ENCODE measurements around the gene MOB3A.
"Not testable (repeated sequence)": the region's sequence is repeated elsewhere in the genome, so short reads cannot be mapped to it uniquely, and the experiment has no call there.

The MOB3A gene

DNA sequence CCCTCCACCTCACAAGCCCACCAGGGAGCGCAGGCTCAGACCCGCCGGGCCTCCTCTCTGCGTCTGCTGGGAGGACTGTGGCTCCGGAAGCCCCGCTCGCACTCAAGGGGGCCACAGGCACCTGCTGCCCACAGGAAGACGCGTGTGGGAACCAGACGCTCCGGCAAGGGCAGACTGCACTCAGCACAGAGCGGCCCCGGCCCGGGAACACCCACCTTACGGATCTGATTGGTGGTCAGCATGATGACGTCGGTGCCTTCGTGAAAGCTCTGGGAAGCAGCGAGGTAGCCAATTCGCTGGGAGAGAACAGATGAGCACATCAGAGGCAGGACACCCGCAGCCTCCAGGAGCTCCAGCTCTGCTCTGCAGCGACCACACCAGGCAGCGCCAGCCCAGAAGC lies 40.7 kb upstream of the MOB3A start:
- Histone ChIP-seq H3K9me3 (ENCODE audit: insufficient read depth, low read length) (no peaks in the 10 kb centered on the region), H3K36me3 (ENCODE audit: insufficient read depth, insufficient read length, low read length) (peaks cover 78% of the 10 kb centered on the region), H3K9ac (ENCODE audit: insufficient read length, low read depth) (no peak overlapping the region), H3K4me1 (ENCODE audit: insufficient read depth, insufficient read length) (peaks cover 14% of the 10 kb centered on the region), H3K4me3 (ENCODE audit: insufficient read length, low read depth) (no peak overlapping the region), H3K27me3 (ENCODE audit: insufficient read depth, insufficient read length) (no peaks in the 10 kb centered on the region)
- TF ChIP-seq ZNF274 (IDR thresholded peaks at IDR 0.05; ENCODE audit: low read depth, low read length) (no peak), SUZ12 (IDR thresholded peaks at IDR 0.05; ENCODE audit: extremely low read depth, insufficient read depth, insufficient read length) (no peak), YY1 (IDR thresholded peaks at IDR 0.05; ENCODE audit: insufficient read depth, insufficient read length) (no peak)
- no peak for DNase-seq (ENCODE audit: low read depth, low spot score)

DNA sequence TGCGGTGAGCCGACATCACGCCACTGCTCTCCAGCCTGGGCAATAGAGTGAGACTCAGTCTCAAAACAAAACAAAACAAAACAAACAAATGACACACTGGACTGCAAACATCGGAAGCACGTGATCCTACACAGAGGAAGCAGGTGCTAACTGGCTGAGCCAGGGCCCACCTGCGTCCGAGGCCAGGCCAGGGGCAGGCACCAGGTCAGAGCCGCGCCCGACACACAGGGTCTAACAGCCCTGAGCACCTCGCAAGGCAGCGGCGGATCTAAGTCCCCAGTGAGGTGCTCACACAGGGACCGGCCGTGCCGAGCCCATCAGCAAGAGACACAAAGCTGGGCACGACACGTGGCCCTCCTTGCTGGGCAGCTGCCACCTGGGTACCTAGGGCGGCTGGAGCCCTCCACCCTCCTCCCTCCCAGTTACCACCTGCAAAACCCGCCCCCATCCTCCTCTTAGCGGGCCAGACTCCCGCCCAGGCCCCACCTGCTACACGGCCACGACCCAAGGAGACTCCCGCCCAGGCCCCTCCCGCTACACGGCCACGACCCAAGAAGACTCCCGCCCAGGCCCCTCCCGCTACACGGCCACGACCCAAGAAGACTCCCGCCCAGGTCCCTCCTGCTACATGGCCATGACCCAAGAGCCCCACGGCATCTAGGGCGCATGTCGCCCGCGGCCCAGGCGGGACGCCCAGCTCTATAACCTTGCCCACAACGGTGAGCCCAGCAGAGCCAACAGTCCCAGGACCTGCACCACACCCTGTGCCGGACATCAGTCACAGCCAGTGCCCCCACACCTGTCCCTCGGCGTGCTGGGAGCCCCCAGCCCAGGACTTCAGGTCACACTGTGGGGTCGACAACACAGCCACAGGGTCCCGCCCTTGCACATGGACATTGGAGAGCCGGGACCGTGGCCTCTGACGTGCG lies 39.6 kb upstream of the MOB3A start:
- DNase-seq (ENCODE audit: low read depth, low spot score) = no peak
- no peaks in the 10 kb centered on the region for H3K9me3 ChIP-seq (ENCODE audit: insufficient read depth, low read length)
- H3K4me3 ChIP-seq (ENCODE audit: insufficient read length, low read depth) = no peak overlapping the region
- no peak for TF ChIP-seq SUZ12 (IDR thresholded peaks at IDR 0.05; ENCODE audit: extremely low read depth, insufficient read depth, insufficient read length)
- no peak for TF ChIP-seq YY1 (IDR thresholded peaks at IDR 0.05; ENCODE audit: insufficient read depth, insufficient read length)
- TF ChIP-seq ZNF274 (IDR thresholded peaks at IDR 0.05; ENCODE audit: low read depth, low read length) = no peak
- peaks cover 14% of the 10 kb centered on the region for H3K4me1 ChIP-seq (ENCODE audit: insufficient read depth, insufficient read length)
- no peaks in the 10 kb centered on the region for H3K27me3 ChIP-seq (ENCODE audit: insufficient read depth, insufficient read length)
- H3K36me3 ChIP-seq (ENCODE audit: insufficient read depth, insufficient read length, low read length) = peaks cover 82% of the 10 kb centered on the region
- no peak overlapping the region for H3K9ac ChIP-seq (ENCODE audit: insufficient read length, low read depth)

DNA sequence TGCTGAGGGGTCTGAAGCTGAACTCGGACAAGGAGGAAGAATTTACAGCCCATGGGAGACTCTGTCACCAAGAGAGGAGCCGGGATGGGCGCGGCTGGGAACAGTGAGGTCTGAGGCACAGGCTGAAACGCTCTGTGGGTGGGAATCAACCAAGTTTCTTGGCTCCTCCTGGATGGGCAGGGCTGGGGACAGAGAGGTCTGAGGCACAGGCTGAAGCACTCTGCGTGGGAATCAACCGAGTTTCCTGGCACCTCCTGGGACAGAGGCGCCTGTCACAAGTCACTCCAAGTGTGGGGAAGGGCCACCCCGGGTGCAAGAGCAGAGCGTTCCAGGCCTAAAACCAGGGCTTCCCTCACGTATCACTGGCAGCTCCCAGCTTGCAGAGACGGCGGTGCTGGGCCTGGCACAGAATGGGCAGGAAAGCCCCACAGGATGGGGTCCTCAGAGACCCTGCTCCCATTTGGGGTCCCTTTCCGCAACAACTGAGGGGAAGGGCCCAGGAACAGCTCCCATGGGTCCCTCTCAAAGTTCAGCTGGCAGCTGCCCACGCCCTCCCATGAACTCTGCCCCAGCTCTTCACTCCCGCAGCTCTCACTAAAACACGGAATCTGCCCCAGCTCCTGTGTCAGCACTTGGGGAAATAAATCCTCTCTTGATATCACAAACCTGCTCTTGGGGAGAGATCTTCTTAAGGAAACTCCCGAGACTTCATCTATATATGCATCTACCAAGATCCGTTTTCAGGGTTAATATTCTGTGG lies 36.8 kb upstream of the MOB3A start:
- peaks cover 79% of the 10 kb centered on the region for H3K36me3 ChIP-seq (ENCODE audit: insufficient read depth, insufficient read length, low read length)
- no peak for DNase-seq (ENCODE audit: low read depth, low spot score)
- no peak overlapping the region for H3K9ac ChIP-seq (ENCODE audit: insufficient read length, low read depth)
- no peaks in the 10 kb centered on the region for H3K9me3 ChIP-seq (ENCODE audit: insufficient read depth, low read length)
- no peaks in the 10 kb centered on the region for H3K27me3 ChIP-seq (ENCODE audit: insufficient read depth, insufficient read length)
- no peak overlapping the region for H3K4me3 ChIP-seq (ENCODE audit: insufficient read length, low read depth)
- peaks cover 6% of the 10 kb centered on the region for H3K4me1 ChIP-seq (ENCODE audit: insufficient read depth, insufficient read length)
- TF ChIP-seq ZNF274 (IDR thresholded peaks at IDR 0.05; ENCODE audit: low read depth, low read length) (no peak), YY1 (IDR thresholded peaks at IDR 0.05; ENCODE audit: insufficient read depth, insufficient read length) (no peak), SUZ12 (IDR thresholded peaks at IDR 0.05; ENCODE audit: extremely low read depth, insufficient read depth, insufficient read length) (no peak)

DNA sequence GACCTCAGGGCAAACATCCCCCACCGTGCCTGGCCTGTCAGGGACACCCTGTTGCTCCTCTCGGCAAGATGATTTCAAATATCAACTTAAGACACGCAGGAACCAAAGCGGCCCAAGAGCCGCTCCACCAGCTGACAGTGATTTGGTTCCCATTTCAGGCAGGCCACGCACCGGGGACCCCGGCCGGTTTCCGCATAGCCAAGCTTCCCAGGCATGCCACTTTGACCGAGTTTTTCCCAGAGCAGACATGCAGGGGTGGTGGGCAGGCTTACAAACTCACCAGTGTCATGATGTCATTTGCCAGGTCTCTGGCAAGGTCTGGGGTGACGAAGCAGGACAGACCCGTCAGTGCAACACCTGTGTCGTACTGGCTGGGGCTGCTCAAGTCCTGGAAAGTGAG lies 36.1 kb upstream of the MOB3A start:
- Histone ChIP-seq H3K4me3 (ENCODE audit: insufficient read length, low read depth) (no peak overlapping the region), H3K27me3 (ENCODE audit: insufficient read depth, insufficient read length) (no peaks in the 10 kb centered on the region), H3K9ac (ENCODE audit: insufficient read length, low read depth) (no peak overlapping the region), H3K9me3 (ENCODE audit: insufficient read depth, low read length) (no peaks in the 10 kb centered on the region), H3K4me1 (ENCODE audit: insufficient read depth, insufficient read length) (peaks cover 7% of the 10 kb centered on the region), H3K36me3 (ENCODE audit: insufficient read depth, insufficient read length, low read length) (peaks cover 79% of the 10 kb centered on the region)
- no peak for DNase-seq (ENCODE audit: low read depth, low spot score)
- TF ChIP-seq YY1 (IDR thresholded peaks at IDR 0.05; ENCODE audit: insufficient read depth, insufficient read length) (no peak), ZNF274 (IDR thresholded peaks at IDR 0.05; ENCODE audit: low read depth, low read length) (no peak), SUZ12 (IDR thresholded peaks at IDR 0.05; ENCODE audit: extremely low read depth, insufficient read depth, insufficient read length) (no peak)

DNA sequence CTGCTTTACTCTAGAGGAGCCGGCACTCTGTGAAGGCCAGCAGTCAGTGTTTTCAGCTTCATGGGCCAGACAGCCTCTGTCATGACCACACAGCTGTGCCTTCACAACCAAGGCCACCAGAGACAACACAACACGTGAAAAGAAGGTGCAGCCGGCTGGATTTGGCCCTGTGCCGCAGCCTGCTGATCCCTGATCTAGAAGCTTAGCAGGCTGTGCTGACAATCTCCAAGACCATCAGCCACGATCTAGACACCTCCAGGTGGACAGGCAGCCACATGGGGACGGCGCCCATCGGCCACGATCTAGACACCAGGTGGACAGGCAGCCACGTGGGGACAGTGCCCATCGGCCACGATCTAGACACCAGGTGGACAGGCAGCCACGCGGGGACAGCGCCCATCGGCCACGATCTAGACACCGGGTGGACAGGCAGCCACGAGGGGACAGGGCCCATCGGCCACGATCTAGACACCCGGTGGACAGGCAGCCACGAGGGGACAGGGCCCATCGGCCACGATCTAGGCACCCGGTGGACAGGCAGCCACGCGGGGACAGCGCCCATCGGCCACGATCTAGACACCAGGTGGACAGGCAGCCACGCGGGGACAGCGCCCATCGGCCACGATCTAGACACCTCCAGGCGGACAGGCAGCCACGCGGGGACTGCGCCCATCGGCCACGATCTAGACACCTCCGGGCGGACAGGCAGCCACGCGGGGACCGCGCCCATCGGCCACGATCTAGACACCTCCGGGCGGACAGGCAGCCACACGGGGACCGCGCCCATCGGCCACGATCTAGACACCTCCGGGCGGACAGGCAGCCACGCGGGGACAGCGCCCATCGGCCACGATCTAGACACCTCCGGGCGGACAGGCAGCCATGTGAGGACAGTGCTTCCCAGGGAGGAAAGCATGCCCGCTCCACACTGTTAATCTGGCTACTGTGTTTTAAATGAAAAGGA lies 35.2 kb upstream of the MOB3A start:
- H3K9ac ChIP-seq (ENCODE audit: insufficient read length, low read depth); H3K27me3 ChIP-seq (ENCODE audit: insufficient read depth, insufficient read length); H3K4me1 ChIP-seq (ENCODE audit: insufficient read depth, insufficient read length); H3K9me3 ChIP-seq (ENCODE audit: insufficient read depth, low read length); DNase-seq (ENCODE audit: low read depth, low spot score); H3K4me3 ChIP-seq (ENCODE audit: insufficient read length, low read depth): not testable (repeated sequence)
- H3K36me3 ChIP-seq (ENCODE audit: insufficient read depth, insufficient read length, low read length) = peaks cover 77% of the 10 kb centered on the region

DNA sequence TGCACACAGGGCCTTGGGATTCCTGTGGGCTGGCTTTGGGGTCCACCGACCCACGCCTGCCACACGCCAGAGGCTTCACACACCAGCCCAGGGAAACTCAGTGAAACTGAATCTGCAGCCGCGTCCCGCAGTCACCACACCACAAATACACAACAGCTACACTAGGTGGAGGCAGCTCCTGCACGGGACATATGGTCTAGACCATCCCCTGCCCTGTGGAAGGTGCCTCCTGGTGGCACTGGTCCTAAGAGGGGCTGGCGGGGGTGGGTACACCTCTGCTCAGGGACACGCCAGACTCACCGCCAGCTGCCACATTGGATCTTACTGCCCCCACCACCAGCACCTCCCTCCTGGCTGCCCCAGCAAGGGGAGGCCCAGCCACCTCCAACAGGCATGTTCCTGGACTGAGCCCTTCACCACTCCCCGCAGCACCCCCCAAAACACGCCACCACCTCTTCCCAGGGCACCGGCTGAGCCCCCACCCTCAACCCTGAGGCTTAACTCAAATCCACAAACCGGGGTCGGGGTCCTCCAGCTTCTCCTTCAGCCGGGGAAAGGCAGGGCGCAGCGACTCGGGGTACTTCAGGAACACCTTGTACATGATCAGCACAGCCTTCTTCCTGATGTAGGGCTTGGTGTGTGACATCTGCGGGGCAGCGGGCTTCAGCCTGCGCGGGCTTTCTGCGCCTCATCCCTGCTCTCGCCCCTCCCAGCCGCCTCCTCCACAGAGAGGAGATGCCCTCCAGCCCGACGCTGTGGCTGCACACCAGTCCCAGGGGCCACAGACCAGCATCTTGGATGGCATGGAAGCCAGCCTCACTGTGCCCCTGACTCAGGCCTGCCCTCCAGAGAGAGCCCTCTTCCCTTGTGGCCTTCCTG lies 34.0 kb upstream of the MOB3A start:
- H3K9me3 ChIP-seq (ENCODE audit: insufficient read depth, low read length) = no peaks in the 10 kb centered on the region
- H3K36me3 ChIP-seq (ENCODE audit: insufficient read depth, insufficient read length, low read length) = peaks cover 78% of the 10 kb centered on the region
- no peak overlapping the region for H3K4me3 ChIP-seq (ENCODE audit: insufficient read length, low read depth)
- DNase-seq (ENCODE audit: low read depth, low spot score) = no peak
- no peak overlapping the region for H3K9ac ChIP-seq (ENCODE audit: insufficient read length, low read depth)
- peaks cover 7% of the 10 kb centered on the region for H3K4me1 ChIP-seq (ENCODE audit: insufficient read depth, insufficient read length)
- no peaks in the 10 kb centered on the region for H3K27me3 ChIP-seq (ENCODE audit: insufficient read depth, insufficient read length)
- no peak for TF ChIP-seq ZNF274 (IDR thresholded peaks at IDR 0.05; ENCODE audit: low read depth, low read length)
- no peak for TF ChIP-seq YY1 (IDR thresholded peaks at IDR 0.05; ENCODE audit: insufficient read depth, insufficient read length)
- no peak for TF ChIP-seq SUZ12 (IDR thresholded peaks at IDR 0.05; ENCODE audit: extremely low read depth, insufficient read depth, insufficient read length)
